Spinal cord (tissue), 10 donors: ENCODE measurements around the gene ZNF19. TPM values are rescaled to one million over a fixed set of nuclear protein-coding genes. Genes with fewer than 3 reads are reported as not detected.

Experiments
- DNase-seq, 6 donors: peaks; one replicate each; pipeline versions ENCODE4 v3.0.0 to v3.0.0-alpha.2; 2013 to 2015; ENCODE audit warnings: low spot score in 6 of 6, low read depth in 4 of 6
- H3K27ac ChIP-seq: one replicate; pipeline ENCODE4 v1.5.1; 2013; ENCODE audit warnings: low read depth, low read length, control low read depth
- H3K27me3 ChIP-seq: one replicate; pipeline ENCODE4 v1.6.1; 2013; ENCODE audit warnings: low read length; ENCODE audit not compliant: control insufficient read depth, insufficient read depth
- H3K36me3 ChIP-seq: one replicate; pipeline ENCODE4 v1.6.1; 2013; ENCODE audit warnings: low read length; ENCODE audit not compliant: control insufficient read depth, insufficient read depth
- H3K4me1 ChIP-seq: one replicate; pipeline ENCODE4 v1.6.1; 2013; ENCODE audit warnings: low read length; ENCODE audit not compliant: control insufficient read depth, insufficient read depth
- H3K4me3 ChIP-seq: one replicate; pipeline ENCODE4 v1.5.1; 2013; ENCODE audit warnings: low read depth, low read length, control low read depth
- H3K9me3 ChIP-seq: one replicate; pipeline ENCODE4 v1.6.1; 2013; ENCODE audit warnings: low read length; ENCODE audit not compliant: control insufficient read depth, insufficient read depth
- WGBS: methylation state at CpG from one replicate; pipeline ENCODE4 v1.1.5; 2013; ENCODE audit warnings: missing lambda C conversion rate; ENCODE audit not compliant: insufficient coverage; 5-methylcytosine and 5-hydroxymethylcytosine counted together
- polyA plus RNA-seq, 2 donors: library from polyadenylated mRNA; unstranded; fragments of 120-200 nt; gene quantifications; one replicate each; pipeline ENCODE4 v1.2.1, GENCODE V29; 2013; ENCODE audit not compliant: insufficient read length in 2 of 2
- total RNA-seq, 2 donors: library from RNA; depleted of rRNA in 1 of 2; stranded (reverse); fragments of 120-200 nt in 1 of 2; fragments of >200 nt in 1 of 2; gene quantifications; one replicate each; pipeline versions ENCODE4 v1.2.3 to v1.2.4, GENCODE V29; 2013 to 2014
- donor health status: healthy.

The ZNF19 gene
- total and polyA plus RNA-seq, 4 donors, result 7.4 to 14.8 (median 13.0) TPM

- Histone ChIP-seq H3K4me1 (no peaks in the 10 kb centered on the region), H3K36me3 (peaks cover 19% of the 10 kb centered on the region), H3K27me3 (no peaks in the 10 kb centered on the region), H3K27ac (no peak overlapping the region), H3K4me3 (no peak overlapping the region), H3K9me3 (no peaks in the 10 kb centered on the region)
- WGBS, result 85% methylated on average over 3 of the region's 5 CpGs
- DNase-seq, result no peak
Measured at GRCh38 chr16:71473891-71474290, 15.2 kb downstream of the ZNF19 start.

GRCh38 chr16:71472931-71473330, 16.2 kb downstream of the ZNF19 start:
- H3K4me3 ChIP-seq, result no peak overlapping the region
- H3K27me3 ChIP-seq, result no peaks in the 10 kb centered on the region
- H3K27ac ChIP-seq, result no peak overlapping the region
- peaks cover 13% of the 10 kb centered on the region for H3K36me3 ChIP-seq
- WGBS, result no CpG with 5 or more reads among the region's 2 CpGs
- no peaks in the 10 kb centered on the region for H3K9me3 ChIP-seq
- no peaks in the 10 kb centered on the region for H3K4me1 ChIP-seq
- no peak for DNase-seq

- no peak overlapping the region for H3K4me3 ChIP-seq
- H3K9me3 ChIP-seq, result no peaks in the 10 kb centered on the region
- peaks cover 5% of the 10 kb centered on the region for H3K36me3 ChIP-seq
- no peak for DNase-seq
- H3K4me1 ChIP-seq, result no peaks in the 10 kb centered on the region
- WGBS, result 80% methylated on average over 1 of the region's 2 CpGs
- no peak overlapping the region for H3K27ac ChIP-seq
- H3K27me3 ChIP-seq, result no peaks in the 10 kb centered on the region
Measured at GRCh38 chr16:71472051-71472450, 17.1 kb downstream of the ZNF19 start.

- Histone ChIP-seq H3K27ac (no peak overlapping the region), H3K4me1 (no peaks in the 10 kb centered on the region), H3K27me3 (no peaks in the 10 kb centered on the region), H3K36me3 (no peaks in the 10 kb centered on the region), H3K9me3 (no peaks in the 10 kb centered on the region), H3K4me3 (no peak overlapping the region)
- peak in 1 of 6 donors; percentile 29 for DNase-seq
- WGBS, result 40% methylated on average over 3 of the region's 9 CpGs
Measured at GRCh38 chr16:71467810-71468209, 21.3 kb downstream of the ZNF19 start.

GRCh38 chr16:71464231-71464630, 24.9 kb downstream of the ZNF19 start:
- Histone ChIP-seq H3K27me3 (no peaks in the 10 kb centered on the region), H3K27ac (no peak overlapping the region), H3K4me3 (no peak overlapping the region), H3K36me3 (no peaks in the 10 kb centered on the region), H3K9me3 (no peaks in the 10 kb centered on the region), H3K4me1 (peaks cover 4% of the 10 kb centered on the region)
- DNase-seq, result no peak
- no CpG with 5 or more reads among the region's 1 CpG for WGBS

- peaks cover 5% of the 10 kb centered on the region for H3K36me3 ChIP-seq
Measured at GRCh38 chr16:71461686-71462648, 27.2 kb downstream of the ZNF19 start, which contains the start of gene ZNF23. Gene ZNF23, minus strand, starts transcription at chr16:71462247. Its CDS starts 5,451 bp downstream, at chr16:71456796.

GRCh38 chr16:71460941-71461340, 28.2 kb downstream of the ZNF19 start:
- Histone ChIP-seq H3K9me3 (no peaks in the 10 kb centered on the region), H3K27me3 (no peaks in the 10 kb centered on the region), H3K4me1 (peaks cover 4% of the 10 kb centered on the region), H3K36me3 (peaks cover 13% of the 10 kb centered on the region), H3K27ac (no peak overlapping the region), H3K4me3 (no peak overlapping the region)
- WGBS, result no CpG with 5 or more reads among the region's 1 CpG
- DNase-seq, result no peak

More at GRCh38 chr16:71461686-71462648, 27.2 kb downstream of the ZNF19 start, which contains the start of gene ZNF23:
- Histone ChIP-seq H3K27me3 (no peaks in the 10 kb centered on the region), H3K4me1 (peaks cover 4% of the 10 kb centered on the region), H3K27ac (peak within 1 kb of the TSS; percentile 84), H3K4me3 (peak within 1 kb of the TSS; percentile 98), H3K9me3 (no peaks in the 10 kb centered on the region)
- peak; percentile 58 to 93 (median 72) for DNase-seq
- WGBS, result under 1% methylated on average over 49 of the region's 52 CpGs

- Histone ChIP-seq H3K27ac (no peak overlapping the region), H3K36me3 (peaks cover 19% of the 10 kb centered on the region), H3K4me3 (no peak overlapping the region), H3K9me3 (no peaks in the 10 kb centered on the region), H3K4me1 (peaks cover 4% of the 10 kb centered on the region), H3K27me3 (no peaks in the 10 kb centered on the region)
- DNase-seq, result no peak
- WGBS, result 100% methylated on average over 1 of the region's 4 CpGs
Measured at GRCh38 chr16:71460236-71460635, 28.9 kb downstream of the ZNF19 start.

GRCh38 chr16:71459510-71459909, 29.6 kb downstream of the ZNF19 start:
- H3K36me3 ChIP-seq, result peaks cover 26% of the 10 kb centered on the region
- no peak for DNase-seq
- H3K27ac ChIP-seq, result no peak overlapping the region

GRCh38 chr16:71456801-71457200, 32.3 kb downstream of the ZNF19 start:
- H3K36me3 ChIP-seq, result peaks cover 50% of the 10 kb centered on the region
- WGBS, result 100% methylated on average over 2 of the region's 4 CpGs
- DNase-seq, result no peak
- no peaks in the 10 kb centered on the region for H3K27me3 ChIP-seq
- peaks cover 4% of the 10 kb centered on the region for H3K4me1 ChIP-seq
- H3K27ac ChIP-seq, result no peak overlapping the region
- H3K9me3 ChIP-seq, result no peaks in the 10 kb centered on the region
- no peak overlapping the region for H3K4me3 ChIP-seq

More at GRCh38 chr16:71459510-71459909, 29.6 kb downstream of the ZNF19 start:
- Histone ChIP-seq H3K9me3 (no peaks in the 10 kb centered on the region), H3K4me3 (no peak overlapping the region), H3K4me1 (peaks cover 4% of the 10 kb centered on the region), H3K27me3 (no peaks in the 10 kb centered on the region)
